Right atrium auricular region (tissue), 2 donors: ENCODE results near the gene FDX1. TPM values are rescaled to one million over a fixed set of nuclear protein-coding genes. Genes with fewer than 3 reads are reported as not detected.
A peak's percentile ranks its signal among the peaks of the same experiment; 100 is the strongest.

Experiments used
- DNase-seq: peaks from one replicate; pipeline ENCODE4 v3.0.0-alpha.2; 2019; ENCODE audit warnings: low spot score
- H3K27ac ChIP-seq, 2 donors: fragments of 200-600 bp; sonication (generic); 1 replicate in 1 of 2; 2 replicates in 1 of 2; pipeline ENCODE4 v1.5.1; 2016 to 2019
- H3K27me3 ChIP-seq, 2 donors: fragments of 200-600 bp; sonication (generic); one replicate each; pipeline versions ENCODE4 v1.5.1 to v1.6.0; 2017 to 2019
- H3K36me3 ChIP-seq: fragments of 200-600 bp; sonication (generic); one replicate; pipeline ENCODE4 v1.5.1; 2016
- H3K4me1 ChIP-seq, 2 donors: fragments of 200-600 bp; sonication (generic); one replicate each; pipeline versions ENCODE4 v1.5.1 to v1.6.0; 2017 to 2019
- H3K4me3 ChIP-seq, 2 donors: fragments of 200-600 bp; sonication (generic); 1 replicate in 1 of 2; 2 replicates in 1 of 2; pipeline ENCODE4 v1.5.1; 2017 to 2019; ENCODE audit warnings: mild to moderate bottlenecking in 1 of 2, moderate library complexity in 1 of 2
- H3K9me3 ChIP-seq, 2 donors: fragments of 200-600 bp; sonication (generic); one replicate each; pipeline ENCODE4 v1.5.1; 2019
- CTCF ChIP-seq, 2 donors: fragments of 200-600 bp; sonication (generic); IDR thresholded peaks; one replicate each; pipeline ENCODE4 v1.5.1; 2019; ENCODE audit warnings: antibody characterized with exemption in 2 of 2
- total RNA-seq, 2 donors: library from RNA; depleted of rRNA; stranded (reverse); fragments of >200 nt; gene quantifications; one replicate each; pipeline ENCODE4 v1.1.0, GENCODE V29; 2016

Gene FDX1
- total RNA-seq, 2 donors from 2014 or later = 12.1 to 27.5 TPM

GRCh38 chr11:110424775-110425444 is 4.8 kb upstream of the FDX1 start:
- Histone ChIP-seq H3K36me3 (no peaks in the 10 kb centered on the region), H3K27me3 (no peaks in the 10 kb centered on the region), H3K27ac (no peak overlapping the region), H3K4me1 (peaks cover 0 to 11% of the 10 kb centered on the region in 2 donors), H3K9me3 (peaks cover 0 to 12% of the 10 kb centered on the region in 2 donors), H3K4me3 (no peak overlapping the region)
- DNase-seq = no peak
- TF ChIP-seq CTCF (IDR thresholded peaks at IDR 0.05) = no peak

GRCh38 chr11:110425751-110426545 is 3.8 kb upstream of the FDX1 start:
- H3K27ac ChIP-seq = no peak overlapping the region
- DNase-seq = no peak
- peaks cover 0 to 12% of the 10 kb centered on the region in 2 donors for H3K4me1 ChIP-seq
- H3K9me3 ChIP-seq = peaks cover 0 to 7% of the 10 kb centered on the region in 2 donors
- TF ChIP-seq CTCF (IDR thresholded peaks at IDR 0.05) = no peak
- no peaks in the 10 kb centered on the region for H3K27me3 ChIP-seq
- no peaks in the 10 kb centered on the region for H3K36me3 ChIP-seq
- no peak overlapping the region for H3K4me3 ChIP-seq

GRCh38 chr11:110428040-110428439 is 1.7 kb upstream of the FDX1 start:
- H3K36me3 ChIP-seq = no peaks in the 10 kb centered on the region
- H3K27ac ChIP-seq = no peak overlapping the region
- H3K4me3 ChIP-seq = no peak overlapping the region
- peaks cover 0 to 19% of the 10 kb centered on the region in 2 donors for H3K4me1 ChIP-seq
- H3K27me3 ChIP-seq = no peaks in the 10 kb centered on the region
- DNase-seq = no peak
- no peak for TF ChIP-seq CTCF (IDR thresholded peaks at IDR 0.05)
- no peaks in the 10 kb centered on the region for H3K9me3 ChIP-seq

- Histone ChIP-seq H3K27ac (peak overlapping the region; percentile 90 to 95), H3K27me3 (no peaks in the 10 kb centered on the region), H3K4me1 (peaks cover 0 to 24% of the 10 kb centered on the region in 2 donors), H3K9me3 (no peaks in the 10 kb centered on the region), H3K4me3 (peak overlapping the region; percentile 64 to 82), H3K36me3 (no peaks in the 10 kb centered on the region)
- DNase-seq = no peak
- no peak for TF ChIP-seq CTCF (IDR thresholded peaks at IDR 0.05)
These were observed 605 bp upstream of the FDX1 start for GRCh38 chr11:110428956-110429730.

- Histone ChIP-seq H3K4me3 (peak overlapping the region; percentile 64 to 82), H3K27me3 (no peaks in the 10 kb centered on the region), H3K27ac (peak overlapping the region; percentile 90 to 95), H3K4me1 (peaks cover 0 to 31% of the 10 kb centered on the region in 2 donors), H3K36me3 (no peaks in the 10 kb centered on the region), H3K9me3 (no peaks in the 10 kb centered on the region)
- no peak for DNase-seq
- TF ChIP-seq CTCF (IDR thresholded peaks at IDR 0.05) = peak in 1 of 2 donors; percentile 12
These were observed 711 bp downstream of the FDX1 start for GRCh38 chr11:110430267-110431050.
